ENCODE data around the gene GPT2.

GPT2 gene

DNA sequence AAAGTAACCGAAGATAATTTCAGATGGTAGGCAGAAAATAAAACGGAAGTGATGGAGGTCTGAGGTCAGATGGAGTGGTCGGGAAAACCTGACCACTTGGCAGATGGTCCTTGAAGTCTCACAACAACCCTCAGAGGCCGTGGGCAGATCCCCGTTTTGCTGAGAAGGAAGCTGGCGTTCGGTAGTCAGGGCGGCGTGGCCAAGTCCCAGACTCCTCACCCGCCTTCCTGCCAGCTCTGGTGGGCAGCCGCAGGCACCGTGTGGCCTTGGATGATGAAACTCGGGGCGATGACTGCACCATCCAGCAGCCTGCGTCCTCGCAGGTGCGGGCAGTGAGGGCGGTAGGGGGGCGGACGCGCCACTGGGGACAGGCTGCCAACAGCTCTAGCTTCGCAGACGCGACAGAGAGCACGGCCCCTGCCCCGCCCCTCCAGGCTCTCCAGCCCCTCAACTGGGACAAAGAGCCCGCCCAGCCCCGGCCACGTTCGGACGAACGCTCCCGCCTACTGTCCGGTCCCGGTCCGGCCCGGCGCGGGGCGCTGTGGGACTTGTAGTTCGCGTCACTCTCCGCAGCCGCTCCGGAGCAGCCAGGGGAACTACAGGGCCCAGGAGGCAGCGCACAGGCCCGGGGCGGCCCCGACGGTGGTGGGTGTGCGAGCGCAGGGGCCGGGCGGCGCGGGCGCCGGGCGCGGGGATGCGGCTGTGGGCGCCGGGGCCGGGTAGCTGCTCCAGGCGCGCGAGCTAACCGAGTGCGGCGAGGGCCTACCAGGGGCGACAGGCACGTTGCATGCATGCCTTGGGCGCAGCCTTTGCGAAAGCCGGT, at the start of gene GPT2:
GPT2 (plus strand) TSS at position 673 of the 823 bp plus-strand sequence. CDS start 354 bp downstream, outside the sequence.
- DNase-seq: peak; percentile 25 to 52 (median 41)

DNA sequence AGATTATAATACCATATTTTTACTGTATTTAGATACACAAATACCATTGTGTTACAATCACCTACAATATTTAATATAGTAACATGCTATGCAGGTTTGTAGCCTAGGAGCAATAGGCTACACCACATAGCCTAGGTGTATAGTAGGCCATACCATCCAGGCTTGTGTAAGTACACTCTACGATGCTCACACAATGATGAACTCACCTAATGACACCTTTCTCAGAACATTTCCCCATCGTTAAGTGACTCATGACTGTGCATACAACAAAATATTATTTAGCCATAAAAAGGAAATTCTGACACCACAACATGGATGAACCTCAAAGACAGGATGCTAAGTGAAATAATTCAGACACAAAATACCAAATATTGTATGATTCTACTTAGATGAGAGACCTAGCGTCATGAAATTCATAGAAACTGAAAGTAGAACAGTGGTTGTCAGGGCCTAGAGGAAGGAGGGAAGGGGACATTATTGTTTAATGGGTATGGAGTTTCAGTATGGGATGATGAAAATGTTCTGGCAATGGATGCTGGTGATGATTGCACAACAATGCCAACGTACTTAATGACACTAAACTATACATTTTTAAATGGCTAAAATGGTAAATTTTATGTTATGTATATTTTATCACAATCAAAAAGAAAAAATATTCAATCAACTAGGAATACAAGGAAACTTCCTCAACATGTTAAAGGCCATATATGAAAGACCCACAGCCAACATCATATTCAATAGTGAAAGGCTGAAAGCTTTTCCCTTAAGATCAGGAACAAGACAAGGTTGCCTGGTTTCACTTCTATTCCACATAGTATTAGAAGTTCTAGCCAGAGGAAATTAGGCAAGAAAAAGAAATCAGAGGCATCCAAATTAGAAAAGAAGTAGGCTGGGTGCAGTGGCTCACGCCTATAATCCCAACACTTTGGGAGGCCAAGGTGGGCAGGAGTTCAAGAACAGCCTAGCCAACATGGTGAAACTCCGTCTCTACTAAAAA, 47.3 kb upstream of the GPT2 start:
- DNase-seq: no peak

- DNase-seq: no peak
Observed at GRCh38 chr16:46839986-46840443, 44.1 kb upstream of the GPT2 start.

DNA sequence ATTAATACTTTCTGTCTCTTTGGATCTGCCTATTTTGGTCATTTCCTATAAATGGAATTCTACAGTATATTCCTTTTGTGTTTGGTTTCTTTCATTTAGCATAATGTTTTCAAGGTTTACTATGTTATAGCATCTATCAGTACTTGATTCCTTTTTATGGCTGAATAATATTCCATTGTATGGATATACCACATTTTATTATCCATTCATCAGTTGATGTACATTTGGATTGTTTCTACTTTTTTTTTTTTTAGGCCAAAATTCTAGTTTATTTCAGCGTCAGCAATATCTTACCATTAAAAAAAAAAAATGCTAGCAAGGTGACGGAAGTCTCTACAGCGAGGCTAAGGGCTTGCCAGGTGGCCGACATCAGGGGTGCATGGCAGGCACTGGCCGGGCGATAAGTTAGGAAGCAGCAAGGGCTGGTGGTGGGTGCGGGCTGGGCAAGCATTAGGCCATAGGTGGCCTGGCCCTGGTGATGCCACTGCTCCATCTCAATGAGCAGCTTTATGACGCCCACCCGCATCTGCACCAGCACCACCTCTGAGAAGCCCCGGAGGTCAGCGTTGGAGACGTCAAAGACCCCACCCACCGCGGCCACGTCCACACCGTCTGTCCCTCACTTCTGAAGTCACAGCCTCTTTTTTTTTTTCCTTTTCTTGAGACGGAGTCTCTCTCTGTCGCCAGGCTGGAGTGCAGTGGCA, 41.8 kb upstream of the GPT2 start:
- no peak for DNase-seq

GRCh38 chr16:46843898-46844642, 40.1 kb upstream of the GPT2 start:
- DNase-seq: no peak

DNA sequence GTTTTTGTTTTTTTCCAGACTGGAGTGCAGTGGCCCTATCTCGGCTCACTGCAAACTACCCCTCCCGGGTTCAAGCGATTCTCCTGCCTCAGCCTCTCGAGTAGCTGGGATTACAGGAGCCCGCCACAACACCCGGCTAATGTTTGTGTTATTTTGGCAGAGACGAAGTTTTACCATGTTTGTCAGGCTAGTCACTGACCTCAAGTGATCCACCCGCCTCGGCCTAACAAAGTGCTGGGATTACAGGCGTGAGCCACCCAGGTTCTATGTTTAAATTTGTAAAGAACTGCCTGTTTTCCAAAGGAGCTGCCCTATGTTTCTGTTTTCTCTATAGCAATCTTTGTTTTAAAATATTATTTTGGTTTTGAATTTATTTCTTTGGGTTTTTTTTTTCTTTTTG, 39.4 kb upstream of the GPT2 start:
- no peak for DNase-seq

GRCh38 chr16:46845952-46846351, 38.2 kb upstream of the GPT2 start:
- no peak for DNase-seq

- DNase-seq: no peak
Observed at GRCh38 chr16:46848768-46849764, 35.1 kb upstream of the GPT2 start.

- no peak for DNase-seq
Observed at GRCh38 chr16:46850619-46851555, 33.3 kb upstream of the GPT2 start.

DNA sequence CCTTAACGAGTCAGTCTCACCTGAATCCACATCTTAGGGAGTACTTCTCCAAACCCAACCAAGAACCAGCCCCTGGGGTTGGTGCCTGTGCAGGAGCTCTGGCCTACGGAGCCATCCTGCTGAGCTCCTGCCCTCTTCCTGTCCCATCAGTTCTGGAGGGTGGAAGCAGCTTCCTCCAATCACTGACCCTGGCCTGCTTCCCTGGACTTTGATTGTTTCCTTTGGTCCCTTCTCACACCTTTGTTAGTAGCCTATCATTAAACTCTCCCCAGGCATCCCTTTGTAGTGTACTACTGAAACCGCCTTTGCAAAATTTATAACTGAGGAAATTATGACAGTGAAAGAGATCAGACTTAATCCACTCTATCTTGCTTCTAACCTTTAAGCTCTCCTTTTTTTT, 32.0 kb upstream of the GPT2 start:
- no peak for DNase-seq

DNA sequence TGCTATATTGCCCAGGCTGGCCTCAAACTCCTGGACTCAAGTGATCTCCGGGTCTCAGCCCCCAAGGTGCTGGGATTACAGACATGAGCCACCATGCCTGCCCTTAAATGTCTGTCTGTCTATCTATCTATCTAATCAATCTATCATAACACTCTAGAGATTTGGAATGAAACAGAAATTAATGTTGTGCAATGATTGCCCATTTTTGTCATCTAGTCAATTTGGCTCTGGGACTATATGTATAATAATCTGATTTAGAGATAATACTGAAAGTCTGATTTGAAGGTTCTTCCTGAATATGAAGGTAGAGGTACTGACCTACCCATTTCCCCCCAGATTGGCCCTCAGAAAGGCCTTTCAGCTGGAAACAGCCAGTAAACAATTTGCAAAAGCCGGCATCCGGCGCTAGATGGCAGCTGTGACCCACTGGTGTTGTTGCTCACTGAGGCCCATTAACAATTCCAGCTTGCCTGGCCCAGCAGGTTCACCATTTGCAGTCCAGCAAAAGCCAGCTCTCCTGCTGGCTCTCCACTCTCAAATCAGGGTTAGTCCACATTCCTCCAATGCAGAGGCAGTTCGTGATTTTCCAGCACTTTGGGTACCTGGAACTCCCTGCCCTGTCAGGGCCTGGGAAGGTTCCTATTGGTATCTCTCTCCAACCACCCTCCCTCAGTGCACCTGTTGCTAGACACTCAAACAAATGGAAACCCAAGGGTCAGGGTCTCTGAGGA, 30.3 kb upstream of the GPT2 start:
- DNase-seq: peak in 3 of 4 experiments; percentile 22 to 34 (median 33)

DNA sequence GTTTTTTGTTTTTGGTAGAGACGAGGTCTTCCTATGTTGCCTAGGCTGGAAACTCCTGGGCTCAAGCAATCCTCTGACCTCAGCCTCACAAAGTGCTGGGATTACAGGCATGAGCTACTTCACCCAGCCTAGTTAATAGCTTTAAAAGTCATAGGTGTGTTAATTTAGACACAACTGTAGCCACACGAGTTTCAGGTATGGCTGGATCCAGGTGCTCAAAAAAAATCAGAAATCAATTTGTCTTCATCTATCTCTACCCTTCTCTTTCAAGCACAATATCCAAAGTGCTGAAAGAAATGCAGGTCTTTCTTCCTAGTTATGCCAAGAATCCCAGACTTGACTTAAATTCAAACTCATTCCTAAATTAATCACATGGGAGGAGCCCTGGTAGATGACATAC, 29.3 kb upstream of the GPT2 start:
- no peak for DNase-seq

GRCh38 chr16:46855389-46855788, 28.8 kb upstream of the GPT2 start:
- no peak for DNase-seq

DNA sequence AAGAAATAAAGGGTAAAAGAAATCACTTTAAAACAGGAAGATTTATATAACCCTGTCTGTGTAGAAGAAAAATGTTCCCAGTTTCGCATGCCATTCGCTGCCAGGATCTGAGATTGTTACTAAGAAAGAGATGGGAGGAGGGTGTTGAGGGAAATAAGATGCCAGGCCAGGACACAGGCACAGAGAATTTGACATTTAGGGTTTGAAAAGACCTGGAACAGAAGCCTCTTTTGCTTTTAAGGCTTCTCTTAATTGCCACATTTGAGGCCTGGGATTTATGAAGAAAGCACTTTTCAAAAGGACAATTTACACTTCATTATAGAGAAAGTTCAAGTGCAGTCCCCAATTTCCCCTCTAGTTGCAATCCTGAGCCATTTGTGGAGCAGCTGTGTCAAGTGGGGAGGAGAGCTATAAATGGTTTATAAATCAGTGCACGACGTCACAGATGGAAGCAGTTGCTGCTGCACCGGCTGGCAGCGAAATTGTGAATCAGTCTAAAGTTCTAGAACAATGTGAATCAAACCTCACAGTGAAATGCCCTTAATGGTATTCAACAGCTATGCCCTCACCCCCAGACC, 26.7 kb upstream of the GPT2 start:
- no peak for DNase-seq

- DNase-seq: no peak
Observed at GRCh38 chr16:46858151-46858550, 26.0 kb upstream of the GPT2 start.

DNA sequence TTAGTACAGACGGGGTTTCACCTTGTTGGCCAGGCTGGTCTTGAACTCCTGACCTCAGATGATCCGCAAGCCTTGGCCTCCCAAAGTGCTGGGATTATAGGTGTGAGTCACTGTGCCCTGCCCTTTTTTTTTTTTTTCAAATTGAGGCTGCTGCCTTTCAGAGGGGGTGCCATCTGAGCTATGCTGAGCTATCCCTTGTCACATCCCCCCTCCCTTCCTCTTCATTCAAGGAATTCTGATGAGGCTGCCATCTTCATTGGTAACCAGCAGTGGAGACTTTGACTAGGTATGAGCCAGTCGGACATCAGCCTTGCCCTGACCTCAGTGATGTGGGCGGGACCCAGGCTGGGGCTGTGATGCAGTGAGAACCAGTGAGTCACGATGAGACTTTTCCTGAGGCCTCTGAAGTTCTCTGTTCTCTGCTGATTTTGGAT, 24.4 kb upstream of the GPT2 start:
- DNase-seq: no peak

- no peak for DNase-seq
Observed at GRCh38 chr16:46862555-46863447, 21.4 kb upstream of the GPT2 start.
